Endodermal cell (in vitro differentiated cells): ENCODE measurements around the gene ID3. TPM values are rescaled to one million over a fixed set of nuclear protein-coding genes. Genes with fewer than 3 reads are reported as not detected.

Experiments used
- DNase-seq: peaks from one replicate; pipeline ENCODE4 v3.0.0-alpha.2; 2017
- H3K27ac ChIP-seq: 2 replicates; pipeline ENCODE4 v1.5.1; 2013; ENCODE audit warnings: mild to moderate bottlenecking, low read depth, low read length, moderate library complexity
- H3K27me3 ChIP-seq: 2 replicates; pipeline ENCODE4 v1.6.1; 2013; ENCODE audit warnings: mild to moderate bottlenecking, low read length, moderate library complexity; ENCODE audit not compliant: insufficient read depth, control insufficient read depth, poor library complexity, severe bottlenecking
- H3K36me3 ChIP-seq: 2 replicates; pipeline ENCODE4 v1.7.0; 2013; ENCODE audit warnings: mild to moderate bottlenecking, low read length, moderate library complexity; ENCODE audit not compliant: control insufficient read depth, insufficient read depth
- H3K4me1 ChIP-seq: one replicate; pipeline ENCODE4 v1.7.0; 2013; ENCODE audit warnings: low read length; ENCODE audit not compliant: control insufficient read depth, insufficient read depth
- H3K4me3 ChIP-seq: 2 replicates; pipeline ENCODE4 v1.5.1; 2013; ENCODE audit warnings: mild to moderate bottlenecking, low read length, moderate library complexity
- H3K9ac ChIP-seq: 2 replicates; pipeline ENCODE4 v1.6.1; 2013; ENCODE audit warnings: mild to moderate bottlenecking, low read length, moderate library complexity; ENCODE audit not compliant: poor library complexity, severe bottlenecking; ENCODE audit errors: extremely low read depth
- H3K9me3 ChIP-seq: 2 replicates; pipeline ENCODE4 v1.6.1; 2013; ENCODE audit warnings: mild to moderate bottlenecking, low read length, moderate library complexity; ENCODE audit not compliant: control insufficient read depth
- H3K27ac Mint-ChIP-seq: 2 replicates; pipeline ENCODE4 v1.8.0; 2020; ENCODE audit warnings: mixed read lengths
- H3K27me3 Mint-ChIP-seq: 2 replicates; pipeline ENCODE4 v1.8.0; 2021; ENCODE audit warnings: mild to moderate bottlenecking, mixed read lengths; ENCODE audit not compliant: insufficient read depth
- H3K36me3 Mint-ChIP-seq: 2 replicates; pipeline ENCODE4 v1.8.0; 2020; ENCODE audit warnings: low read depth, mixed read lengths
- H3K4me1 Mint-ChIP-seq: 2 replicates; pipeline ENCODE4 v1.8.0; 2020; ENCODE audit warnings: mixed read lengths
- H3K4me3 Mint-ChIP-seq: 2 replicates; pipeline ENCODE4 v1.8.0; 2020; ENCODE audit warnings: mild to moderate bottlenecking, moderate library complexity, mixed read lengths
- H3K9me3 Mint-ChIP-seq: 2 replicates; pipeline ENCODE4 v1.8.0; 2020; ENCODE audit warnings: mild to moderate bottlenecking, mixed read lengths
- CTCF ChIP-seq: fragments of 200-600 bp; sonication (generic); conservative IDR thresholded peaks from 2 replicates; pipeline ENCODE4 v1.5.0; 2021; ENCODE audit warnings: antibody characterized with exemption, mild to moderate bottlenecking
- WGBS, 2 experiments: methylation state at CpG; one replicate each; pipeline versions ENCODE4 v1.1.5 to v1.1.7; 2013; ENCODE audit warnings: missing lambda C conversion rate in 2 of 2, mixed read lengths in 1 of 2; ENCODE audit not compliant: insufficient coverage in 1 of 2, insufficient read length in 1 of 2; 5-methylcytosine and 5-hydroxymethylcytosine counted together
- total RNA-seq, 2 donors: library from RNA; stranded (reverse); fragmentation: NEBNext Ultra II Directional in 1 of 2; extraction: Animal tissue kit (Norgen Biotek cat#: 25700) in 1 of 2; gene quantifications; 2 replicates in 1 of 2; 3 replicates in 1 of 2; pipeline ENCODE4 v1.2.1, GENCODE V29; 2021

Gene ID3
- total RNA-seq, 2 donors from 2014 or later: 281 to 338 TPM

- Mint-ChIP-seq H3K27ac (peak overlapping the region; percentile 93), H3K27me3 (no peaks in the 10 kb centered on the region), H3K9me3 (no peaks in the 10 kb centered on the region), H3K4me3 (no peak overlapping the region), H3K4me1 (peaks cover 50% of the 10 kb centered on the region), H3K36me3 (no peaks in the 10 kb centered on the region)
- Histone ChIP-seq H3K36me3 (no peaks in the 10 kb centered on the region), H3K9ac (no peak overlapping the region), H3K4me1 (peaks cover 20% of the 10 kb centered on the region), H3K27me3 (no peaks in the 10 kb centered on the region), H3K4me3 (peak overlapping the region; percentile 18), H3K9me3 (no peaks in the 10 kb centered on the region), H3K27ac (peak overlapping the region; percentile 85)
- TF ChIP-seq CTCF: no peak
- no peak for DNase-seq
- 56 to 76% methylated on average over 1 of the region's 1 CpG for WGBS, 2 experiments
Measured at GRCh38 chr1:23599125-23599524, 39.8 kb upstream of the ID3 start.

GRCh38 chr1:23598424-23598823, 39.1 kb upstream of the ID3 start:
- Mint-ChIP-seq H3K9me3 (no peaks in the 10 kb centered on the region), H3K27me3 (no peaks in the 10 kb centered on the region), H3K36me3 (no peaks in the 10 kb centered on the region), H3K4me3 (no peak overlapping the region), H3K4me1 (peaks cover 50% of the 10 kb centered on the region), H3K27ac (peak overlapping the region; percentile 93)
- H3K4me3 ChIP-seq: no peak overlapping the region
- H3K4me1 ChIP-seq: peaks cover 20% of the 10 kb centered on the region
- H3K27me3 ChIP-seq: no peaks in the 10 kb centered on the region
- no peaks in the 10 kb centered on the region for H3K9me3 ChIP-seq
- peak overlapping the region; percentile 85 for H3K27ac ChIP-seq
- peak; percentile 98 for DNase-seq
- 0 to 2% methylated on average over 6 to 8 of the region's 8 CpGs for WGBS, 2 experiments
- H3K36me3 ChIP-seq: no peaks in the 10 kb centered on the region
- TF ChIP-seq CTCF: no peak
- peak overlapping the region; percentile 9 for H3K9ac ChIP-seq

GRCh38 chr1:23597635-23598388, 38.5 kb upstream of the ID3 start:
- peak overlapping the region; percentile 85 for H3K27ac ChIP-seq
- no peaks in the 10 kb centered on the region for H3K27me3 ChIP-seq
- H3K36me3 ChIP-seq: no peaks in the 10 kb centered on the region
- no peak overlapping the region for H3K4me3 Mint-ChIP-seq
- no peak for TF ChIP-seq CTCF
- WGBS, 2 experiments: 14 to 15% methylated on average over 2 to 4 of the region's 4 CpGs
- H3K4me1 Mint-ChIP-seq: peaks cover 53% of the 10 kb centered on the region
- H3K9ac ChIP-seq: peak overlapping the region; percentile 9
- H3K9me3 ChIP-seq: no peaks in the 10 kb centered on the region
- no peak overlapping the region for H3K4me3 ChIP-seq
- no peaks in the 10 kb centered on the region for H3K9me3 Mint-ChIP-seq
- DNase-seq: peak; percentile 71
- H3K27ac Mint-ChIP-seq: peak overlapping the region; percentile 93
- no peaks in the 10 kb centered on the region for H3K27me3 Mint-ChIP-seq
- H3K36me3 Mint-ChIP-seq: no peaks in the 10 kb centered on the region
- peaks cover 20% of the 10 kb centered on the region for H3K4me1 ChIP-seq
